Fibroblast of mammary gland (primary cell): ENCODE measurements around the gene TMEM269.

Experiments used
- DNase-seq: peaks from one replicate; pipeline ENCODE4 v3.0.0-alpha.2; 2010; ENCODE audit warnings: low read depth
- H3K4me3 ChIP-seq: 2 replicates; pipeline ENCODE4 v1.5.1; 2011; ENCODE audit warnings: low read depth, mild to moderate bottlenecking, low read length, moderate library complexity; ENCODE audit not compliant: control insufficient read depth
- CTCF ChIP-seq: conservative IDR thresholded peaks from 2 replicates; pipeline ENCODE4 v1.5.1; 2011; ENCODE audit warnings: low read depth, low read length, inconsistent platforms; ENCODE audit not compliant: control insufficient read depth, insufficient read depth

TMEM269 gene

GRCh38 chr1:42838482-42839190 is 53.8 kb downstream of the TMEM269 start:
- no peak overlapping the region for H3K4me3 ChIP-seq
- no peak for DNase-seq
- no peak for TF ChIP-seq CTCF

GRCh38 chr1:42841010-42841409 is 56.2 kb downstream of the TMEM269 start:
- no peak for TF ChIP-seq CTCF
- no peak overlapping the region for H3K4me3 ChIP-seq
- DNase-seq = no peak

GRCh38 chr1:42841440-42842147 is 56.8 kb downstream of the TMEM269 start:
- no peak overlapping the region for H3K4me3 ChIP-seq
- DNase-seq = no peak
- TF ChIP-seq CTCF = no peak

GRCh38 chr1:42844592-42845140 is 59.9 kb downstream of the TMEM269 start:
- DNase-seq = peak; percentile 69
- TF ChIP-seq CTCF = no peak
- no peak overlapping the region for H3K4me3 ChIP-seq

GRCh38 chr1:42845193-42845592 is 60.4 kb downstream of the TMEM269 start:
- DNase-seq = no peak
- H3K4me3 ChIP-seq = peak overlapping the region; percentile 89
- no peak for TF ChIP-seq CTCF

GRCh38 chr1:42845866-42846256 is 61.1 kb downstream of the TMEM269 start:
- no peak for TF ChIP-seq CTCF
- peak overlapping the region; percentile 89 for H3K4me3 ChIP-seq
- DNase-seq = no peak
